ENCODE results near the gene TMEM179. TPM values are rescaled to one million over a fixed set of nuclear protein-coding genes. Genes with fewer than 3 reads are reported as not detected.

TMEM179 gene
- total and polyA plus RNA-seq, 2 of the 13 experiments (the other 11 are each of a cell fraction or from before 2014, with no cell fraction given): not detected

- TF ChIP-seq XBP1 (CRISPR knock-in tag; IDR thresholded peaks at IDR 0.05) (no peak), ZNF343 (CRISPR knock-in tag; IDR thresholded peaks at IDR 0.05) (no peak), FOXK1 (CRISPR knock-in tag; IDR thresholded peaks at IDR 0.05; ENCODE audit: borderline replicate concordance, low read depth) (peak; percentile 93; the same call in 1 of the 2 replicates), NPAS2 (CRISPR knock-in tag; IDR thresholded peaks at IDR 0.05; ENCODE audit: borderline replicate concordance) (no peak), ARID5B (CRISPR knock-in tag; IDR thresholded peaks at IDR 0.05) (peak; percentile 93), ZNF337 (CRISPR knock-in tag; IDR thresholded peaks at IDR 0.05; ENCODE audit: borderline replicate concordance, low read depth) (no peak), ZNF275 (CRISPR knock-in tag; IDR thresholded peaks at IDR 0.05; ENCODE audit: borderline replicate concordance) (no peak), ZNF609 (CRISPR knock-in tag; IDR thresholded peaks at IDR 0.05; ENCODE audit: borderline replicate concordance) (peak; percentile 75; the same call in 1 of the 2 replicates), ELF4 (CRISPR knock-in tag; IDR thresholded peaks at IDR 0.05; ENCODE audit: borderline replicate concordance) (no peak), E2F1 (CRISPR knock-in tag; IDR thresholded peaks at IDR 0.05) (no peak), RBM22 (optimal IDR thresholded peaks at IDR 0.05; ENCODE audit: low read length) (no peak), THAP7 (CRISPR knock-in tag; IDR thresholded peaks at IDR 0.05) (no peak), ZNF891 (CRISPR knock-in tag; IDR thresholded peaks at IDR 0.05) (no peak), RORA (CRISPR knock-in tag; IDR thresholded peaks at IDR 0.05) (no peak)
Observed at GRCh38 chr14:104654119-104654518, 49.5 kb upstream of the TMEM179 start (continued).

All from HepG2 (cell line).